Fibroblast of villous mesenchyme (primary cell): ENCODE results near the gene MUSK. TPM values are rescaled to one million over a fixed set of nuclear protein-coding genes. Genes with fewer than 3 reads are reported as not detected.
A peak's percentile ranks its signal among the peaks of the same experiment; 100 is the strongest.

Source experiments
- DNase-seq: peaks from one replicate; pipeline ENCODE4 v3.0.0-alpha.2; 2010; ENCODE audit warnings: low read depth
- H3K4me3 ChIP-seq: 2 replicates; pipeline ENCODE4 v1.5.1; 2011; ENCODE audit warnings: low read depth, mild to moderate bottlenecking, low read length
- CTCF ChIP-seq: IDR thresholded peaks from 2 replicates; pipeline ENCODE4 v1.5.1; 2012; ENCODE audit warnings: low read depth, mild to moderate bottlenecking, low read length; ENCODE audit not compliant: insufficient read depth
- total RNA-seq: library from RNA; depleted of rRNA; stranded (reverse); fragments of >200 nt; gene quantifications from 2 replicates; pipeline ENCODE4 v1.2.3, GENCODE V29; 2012

The MUSK gene
- total RNA-seq, 1 donor: under 0.01 TPM

- peak; percentile 96 for DNase-seq
- H3K4me3 ChIP-seq: no peak overlapping the region
- TF ChIP-seq CTCF: no peak
Observed at GRCh38 chr9:110744715-110745384, 76.3 kb downstream of the MUSK start.

GRCh38 chr9:110745676-110746075, 77.1 kb downstream of the MUSK start:
- no peak for TF ChIP-seq CTCF
- H3K4me3 ChIP-seq: no peak overlapping the region
- DNase-seq: no peak

GRCh38 chr9:110746211-110746930, 77.8 kb downstream of the MUSK start:
- DNase-seq: peak; percentile 37
- no peak for TF ChIP-seq CTCF
- no peak overlapping the region for H3K4me3 ChIP-seq

GRCh38 chr9:110748251-110748893, 79.8 kb downstream of the MUSK start:
- H3K4me3 ChIP-seq: no peak overlapping the region
- no peak for DNase-seq
- no peak for TF ChIP-seq CTCF

GRCh38 chr9:110750272-110750671, 81.7 kb downstream of the MUSK start:
- no peak overlapping the region for H3K4me3 ChIP-seq
- no peak for DNase-seq
- TF ChIP-seq CTCF: no peak

- no peak for TF ChIP-seq CTCF
- H3K4me3 ChIP-seq: no peak overlapping the region
- no peak for DNase-seq
Observed at GRCh38 chr9:110751971-110752370, 83.4 kb downstream of the MUSK start.
